ENCODE results near the gene OR52K1. TPM values are rescaled to one million over a fixed set of nuclear protein-coding genes. Genes with fewer than 3 reads are reported as not detected.

The OR52K1 gene
- total RNA-seq, 1 experiment from 2014 or later: not detected

DNA sequence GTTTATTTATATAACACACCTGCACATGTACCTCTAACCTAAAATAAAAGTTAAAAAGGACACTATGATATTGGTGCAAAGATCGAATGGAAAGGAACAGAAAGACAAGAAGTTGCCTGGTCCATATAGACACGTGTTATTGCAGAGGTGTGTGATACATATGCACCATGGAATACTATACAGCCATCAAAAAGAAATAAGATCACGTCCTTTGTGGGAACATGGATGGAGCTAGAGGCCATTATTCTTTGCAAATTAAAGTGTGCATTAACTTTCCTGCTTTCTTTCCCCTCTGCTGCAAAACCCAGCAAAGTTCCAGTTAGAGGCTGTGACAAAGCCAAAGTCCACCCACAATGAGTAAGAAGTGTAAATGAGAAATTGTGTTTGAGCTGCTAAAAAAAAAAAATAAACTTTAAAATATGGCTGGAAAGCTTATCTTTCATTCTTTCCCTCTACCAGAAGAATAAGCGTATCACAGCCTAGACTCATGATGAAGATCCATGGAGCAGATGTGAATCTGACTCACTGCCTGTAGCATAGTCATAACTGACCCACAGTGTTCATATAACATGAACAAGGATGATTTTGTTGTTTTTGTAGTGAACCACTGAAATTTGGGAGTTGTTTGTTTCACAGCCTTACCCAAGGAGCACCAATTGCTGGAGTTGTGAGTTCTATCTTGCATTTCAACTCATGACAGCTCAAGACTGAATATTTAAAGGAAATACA, 9.6 kb downstream of the OR52K1 start:
- no TSS peak for BruUV-seq (replicated peaks)
- H2AFZ ChIP-seq (ENCODE audit: low read length): no peak overlapping the region
- no peak overlapping the region for H3K27ac ChIP-seq (ENCODE audit: low read length)
- peaks cover 33% of the 10 kb centered on the region for H3K27me3 ChIP-seq (ENCODE audit: low read length)
- H3F3A ChIP-seq (ENCODE audit: low read length, unreplicated experiment): no peaks in the 10 kb centered on the region
- H3K9ac ChIP-seq (ENCODE audit: low read length): no peak overlapping the region
- CTCF ChIA-PET: interaction anchor here (3.6 kb wide), 1 partner anchor 305 kb away, joined by 25 read pairs; no protein-coding TSS in a partner anchor
- ATAC-seq: no peak
- no peaks in the 10 kb centered on the region for H3K36me3 ChIP-seq (ENCODE audit: low read depth, low read length)
- no peaks in the 10 kb centered on the region for H4K20me1 ChIP-seq (ENCODE audit: low read length)
- no peaks in the 10 kb centered on the region for H3K9me2 ChIP-seq (replicated peaks; ENCODE audit: low read length)
- no peak for TF ChIP-seq EZH2phosphoT487 (IDR thresholded peaks at IDR 0.05; ENCODE audit: borderline replicate concordance, low read length)
- TF ChIP-seq EZH2 (IDR thresholded peaks at IDR 0.05; ENCODE audit: low read length, unreplicated experiment): no peak
- TF ChIP-seq CTCF (conservative IDR thresholded peaks at IDR 0.05; ENCODE audit: low read depth, low read length): no peak
- no peak overlapping the region for H3K4me2 ChIP-seq (ENCODE audit: low read length)
- POLR2A ChIA-PET (ENCODE audit: unreplicated experiment): no interaction called here
- no peaks in the 10 kb centered on the region for H3K79me2 ChIP-seq (ENCODE audit: low read length)
- no peaks in the 10 kb centered on the region for H3K4me1 ChIP-seq (ENCODE audit: insufficient read depth, low read length)
- no peak overlapping the region for H3K4me3 ChIP-seq (ENCODE audit: low read length)
- intact Hi-C loops (cut with micrococcal nuclease): no loop called here
- DNase-seq: no peak
- no peaks in the 10 kb centered on the region for H3K9me3 ChIP-seq (ENCODE audit: low read length)

DNA sequence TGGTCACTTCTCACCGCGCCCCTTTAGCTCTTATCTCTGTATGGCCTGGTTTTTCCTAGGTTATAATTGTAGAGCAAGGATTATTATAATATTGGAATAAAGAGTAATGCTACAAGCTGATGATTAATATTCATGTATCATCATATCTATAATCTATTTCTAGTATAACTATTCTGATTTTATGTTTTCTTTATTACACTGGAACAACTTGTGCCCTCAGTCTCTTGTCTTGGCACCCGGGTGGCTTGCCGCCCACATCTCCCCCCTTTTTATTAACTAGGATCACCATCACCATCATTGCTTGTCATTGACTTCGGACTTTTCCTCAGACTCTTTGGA, 11.0 kb downstream of the OR52K1 start:
- ATAC-seq (no peak), DNase-seq (no peak)
- Histone ChIP-seq H3K36me3 (ENCODE audit: low read depth, low read length) (no peaks in the 10 kb centered on the region), H3K27ac (ENCODE audit: low read length) (no peak overlapping the region), H2AFZ (ENCODE audit: low read length) (no peak overlapping the region), H3K4me3 (ENCODE audit: low read length) (no peak overlapping the region), H3K4me1 (ENCODE audit: insufficient read depth, low read length) (no peaks in the 10 kb centered on the region), H3K79me2 (ENCODE audit: low read length) (no peaks in the 10 kb centered on the region), H3K27me3 (ENCODE audit: low read length) (peaks cover 47% of the 10 kb centered on the region), H3K9ac (ENCODE audit: low read length) (no peak overlapping the region), H3K9me2 (replicated peaks; ENCODE audit: low read length) (no peaks in the 10 kb centered on the region), H3K9me3 (ENCODE audit: low read length) (no peaks in the 10 kb centered on the region), H3F3A (ENCODE audit: low read length, unreplicated experiment) (no peaks in the 10 kb centered on the region), H4K20me1 (ENCODE audit: low read length) (no peaks in the 10 kb centered on the region), H3K4me2 (ENCODE audit: low read length) (no peak overlapping the region)
- intact Hi-C loops (cut with micrococcal nuclease): loop anchor here (1.0 kb wide), 2 partner anchors 12 to 306 kb away; no protein-coding TSS in a partner anchor
- POLR2A ChIA-PET (ENCODE audit: unreplicated experiment): no interaction called here
- no TSS peak for BruUV-seq (replicated peaks)
- CTCF ChIA-PET: interaction anchor here (0.6 to 3.6 kb wide), 4 partner anchors 13 to 652 kb away, joined by 3 to 25 read pairs (median 4); no protein-coding TSS in a partner anchor
- TF ChIP-seq CTCF (conservative IDR thresholded peaks at IDR 0.05; ENCODE audit: low read depth, low read length) (no peak; the same call in none of the 2 replicates), EZH2 (IDR thresholded peaks at IDR 0.05; ENCODE audit: low read length, unreplicated experiment) (no peak), EZH2phosphoT487 (IDR thresholded peaks at IDR 0.05; ENCODE audit: borderline replicate concordance, low read length) (no peak)

- peaks cover 64% of the 10 kb centered on the region for H3K27me3 ChIP-seq (ENCODE audit: low read length)
- intact Hi-C loops (cut with micrococcal nuclease): no loop called here
- H3K9me3 ChIP-seq (ENCODE audit: low read length): no peaks in the 10 kb centered on the region
- POLR2A ChIA-PET (ENCODE audit: unreplicated experiment): no interaction called here
- CTCF ChIA-PET: interaction anchor here (0.5 to 3.6 kb wide), 2 partner anchors 148 to 308 kb away, joined by 3 to 25 read pairs; no protein-coding TSS in a partner anchor
- no peaks in the 10 kb centered on the region for H3K79me2 ChIP-seq (ENCODE audit: low read length)
- H3K4me2 ChIP-seq (ENCODE audit: low read length): no peak overlapping the region
- ATAC-seq: no peak
- no peaks in the 10 kb centered on the region for H3K4me1 ChIP-seq (ENCODE audit: insufficient read depth, low read length)
- no peak for DNase-seq
- TF ChIP-seq EZH2phosphoT487 (IDR thresholded peaks at IDR 0.05; ENCODE audit: borderline replicate concordance, low read length) (no peak), EZH2 (IDR thresholded peaks at IDR 0.05; ENCODE audit: low read length, unreplicated experiment) (no peak), CTCF (conservative IDR thresholded peaks at IDR 0.05; ENCODE audit: low read depth, low read length) (no peak)
- BruUV-seq (replicated peaks): no TSS peak
- no peaks in the 10 kb centered on the region for H3K36me3 ChIP-seq (ENCODE audit: low read depth, low read length)
- H3K9me2 ChIP-seq (replicated peaks; ENCODE audit: low read length): no peaks in the 10 kb centered on the region
- H3K4me3 ChIP-seq (ENCODE audit: low read length): no peak overlapping the region
- H4K20me1 ChIP-seq (ENCODE audit: low read length): no peaks in the 10 kb centered on the region
- H2AFZ ChIP-seq (ENCODE audit: low read length): no peak overlapping the region
- H3F3A ChIP-seq (ENCODE audit: low read length, unreplicated experiment): no peaks in the 10 kb centered on the region
- H3K9ac ChIP-seq (ENCODE audit: low read length): no peak overlapping the region
- H3K27ac ChIP-seq (ENCODE audit: low read length): no peak overlapping the region
Observed at GRCh38 chr11:4495487-4495886, 13.0 kb downstream of the OR52K1 start.

Measured in PC-3 (cell line).